ENCODE results near the gene CDK1.

CDK1 gene

GRCh38 chr10:60733826-60734225 lies 44.5 kb upstream of the CDK1 start:
- TF ChIP-seq EZH2 (IDR thresholded peaks at IDR 0.05; ENCODE audit: borderline replicate concordance, low read length) (no peak), CTCF (IDR thresholded peaks at IDR 0.05; ENCODE audit: low read length) (no peak)
- Histone ChIP-seq H3K9me2 (ENCODE audit: low read depth, low read length) (no peaks in the 10 kb centered on the region), H3K27ac (ENCODE audit: low read depth, low read length, poor library complexity, severe bottlenecking) (no peak overlapping the region), H3K9me3 (ENCODE audit: low read length) (no peaks in the 10 kb centered on the region), H3K27me3 (ENCODE audit: insufficient read depth, low read length) (no peaks in the 10 kb centered on the region), H3K36me3 (ENCODE audit: insufficient read depth, low read length) (no peaks in the 10 kb centered on the region), H2AFZ (ENCODE audit: low read length) (no peak overlapping the region), H4K20me1 (ENCODE audit: insufficient read depth, low read length) (no peaks in the 10 kb centered on the region), H3K79me2 (ENCODE audit: insufficient read depth, low read length) (no peaks in the 10 kb centered on the region), H3K4me2 (ENCODE audit: low read length) (no peak overlapping the region), H3K4me3 (ENCODE audit: low read depth, low read length, poor library complexity, severe bottlenecking) (no peak overlapping the region), H3K9ac (ENCODE audit: low read length) (no peak overlapping the region), H3K4me1 (ENCODE audit: insufficient read depth, low read length, severe bottlenecking) (peaks cover 14% of the 10 kb centered on the region), H3F3A (ENCODE audit: insufficient read depth, low read length) (no peaks in the 10 kb centered on the region)

DNA sequence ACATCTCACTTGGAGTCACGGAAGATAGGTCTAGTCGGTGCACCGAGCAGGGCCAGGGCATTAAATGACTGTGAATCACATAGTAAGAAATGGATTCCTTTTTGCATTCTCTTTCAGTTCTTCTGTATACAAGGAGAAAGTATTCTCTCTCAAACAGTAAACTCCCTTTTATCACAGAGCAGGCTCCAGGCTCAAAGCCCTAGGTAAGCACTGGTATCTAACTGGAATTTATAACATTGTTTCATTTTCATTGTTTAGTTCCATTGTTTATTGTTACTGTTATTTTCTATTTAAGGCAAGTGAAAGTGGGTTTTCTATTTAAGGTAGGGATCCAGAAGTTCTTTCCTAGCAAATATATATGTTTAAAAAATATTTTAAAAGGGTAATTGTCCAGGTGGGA lies 44.1 kb upstream of the CDK1 start:
- Histone ChIP-seq H3K4me3 (ENCODE audit: low read depth, low read length, poor library complexity, severe bottlenecking) (no peak overlapping the region), H4K20me1 (ENCODE audit: insufficient read depth, low read length) (no peaks in the 10 kb centered on the region), H3K27ac (ENCODE audit: low read depth, low read length, poor library complexity, severe bottlenecking) (no peak overlapping the region), H3K9ac (ENCODE audit: low read length) (no peak overlapping the region), H3K79me2 (ENCODE audit: insufficient read depth, low read length) (no peaks in the 10 kb centered on the region), H3K36me3 (ENCODE audit: insufficient read depth, low read length) (no peaks in the 10 kb centered on the region), H3K27me3 (ENCODE audit: insufficient read depth, low read length) (no peaks in the 10 kb centered on the region), H2AFZ (ENCODE audit: low read length) (no peak overlapping the region), H3K9me3 (ENCODE audit: low read length) (no peaks in the 10 kb centered on the region), H3K4me1 (ENCODE audit: insufficient read depth, low read length, severe bottlenecking) (peaks cover 14% of the 10 kb centered on the region), H3K9me2 (ENCODE audit: low read depth, low read length) (no peaks in the 10 kb centered on the region), H3K4me2 (ENCODE audit: low read length) (no peak overlapping the region), H3F3A (ENCODE audit: insufficient read depth, low read length) (no peaks in the 10 kb centered on the region)
- TF ChIP-seq CTCF (IDR thresholded peaks at IDR 0.05; ENCODE audit: low read length) (no peak), EZH2 (IDR thresholded peaks at IDR 0.05; ENCODE audit: borderline replicate concordance, low read length) (no peak)

DNA sequence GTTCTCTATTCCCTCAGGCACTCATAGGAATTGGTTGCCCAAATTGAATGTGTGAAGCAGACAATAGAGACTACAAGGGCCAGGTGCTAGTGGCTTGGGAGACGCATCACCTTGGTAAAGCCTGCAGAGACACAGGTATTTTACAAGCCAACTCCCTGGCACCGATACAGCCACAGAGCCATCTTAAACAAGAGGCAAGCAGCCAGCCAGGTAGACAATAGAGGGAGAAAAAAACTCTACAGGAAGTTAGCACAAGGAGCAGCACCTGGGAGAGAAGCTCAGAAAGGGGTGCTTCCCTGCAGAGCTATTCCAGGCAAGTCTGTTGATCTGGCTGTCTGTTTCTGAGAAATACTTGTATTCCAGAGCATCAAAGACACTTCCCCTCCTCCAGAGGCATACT lies 43.0 kb upstream of the CDK1 start:
- Histone ChIP-seq H3F3A (ENCODE audit: insufficient read depth, low read length) (no peaks in the 10 kb centered on the region), H3K27me3 (ENCODE audit: insufficient read depth, low read length) (no peaks in the 10 kb centered on the region), H3K4me1 (ENCODE audit: insufficient read depth, low read length, severe bottlenecking) (peaks cover 14% of the 10 kb centered on the region), H3K79me2 (ENCODE audit: insufficient read depth, low read length) (no peaks in the 10 kb centered on the region), H3K27ac (ENCODE audit: low read depth, low read length, poor library complexity, severe bottlenecking) (no peak overlapping the region), H2AFZ (ENCODE audit: low read length) (no peak overlapping the region), H3K9ac (ENCODE audit: low read length) (no peak overlapping the region), H3K4me2 (ENCODE audit: low read length) (no peak overlapping the region), H3K36me3 (ENCODE audit: insufficient read depth, low read length) (no peaks in the 10 kb centered on the region), H3K9me2 (ENCODE audit: low read depth, low read length) (no peaks in the 10 kb centered on the region), H4K20me1 (ENCODE audit: insufficient read depth, low read length) (no peaks in the 10 kb centered on the region), H3K9me3 (ENCODE audit: low read length) (no peaks in the 10 kb centered on the region), H3K4me3 (ENCODE audit: low read depth, low read length, poor library complexity, severe bottlenecking) (no peak overlapping the region)
- TF ChIP-seq CTCF (IDR thresholded peaks at IDR 0.05; ENCODE audit: low read length) (no peak), EZH2 (IDR thresholded peaks at IDR 0.05; ENCODE audit: borderline replicate concordance, low read length) (no peak)
